GM19467 (cell line): Measurements from ENCODE around the gene PTP4A2.

ENCODE experiments used
- ATAC-seq: cut with Tn5 transposase; IDR thresholded peaks from one replicate; pipeline ENCODE4 v1.9.1; 2021; ENCODE audit warnings: mild to moderate bottlenecking, moderate library complexity; ENCODE audit not compliant: unreplicated experiment

Gene PTP4A2

GRCh38 chr1:31938184-31938975 lies at the start of gene PTP4A2:
Gene PTP4A2 (minus strand): TSS chr1:31938368. CDS start chr1:31919065, 19,303 bp downstream.
- peak; percentile 74 for ATAC-seq

GRCh38 chr1:31987135-31987619 lies 49.0 kb upstream of the PTP4A2 start:
- no peak for ATAC-seq

- ATAC-seq = no peak
Observed at GRCh38 chr1:31985430-31985829, 47.3 kb upstream of the PTP4A2 start.

- no peak for ATAC-seq
Observed at GRCh38 chr1:31984419-31985347, 46.5 kb upstream of the PTP4A2 start.

GRCh38 chr1:31981972-31982371 lies 43.8 kb upstream of the PTP4A2 start:
- ATAC-seq = no peak

- ATAC-seq = no peak
Observed at GRCh38 chr1:31981456-31981839, 43.3 kb upstream of the PTP4A2 start.

- peak; percentile 51 for ATAC-seq
Observed at GRCh38 chr1:31980835-31981455, 42.8 kb upstream of the PTP4A2 start.

GRCh38 chr1:31978843-31979400 lies 40.8 kb upstream of the PTP4A2 start:
- no peak for ATAC-seq

- ATAC-seq = no peak
Observed at GRCh38 chr1:31977385-31978131, 39.4 kb upstream of the PTP4A2 start.

- no peak for ATAC-seq
Observed at GRCh38 chr1:31976401-31976800, 38.2 kb upstream of the PTP4A2 start.

- no peak for ATAC-seq
Observed at GRCh38 chr1:31970873-31971272, 32.7 kb upstream of the PTP4A2 start.

GRCh38 chr1:31961536-31961935 lies 23.4 kb upstream of the PTP4A2 start:
- no peak for ATAC-seq

- ATAC-seq = no peak
Observed at GRCh38 chr1:31959521-31960340, 21.6 kb upstream of the PTP4A2 start.

- no peak for ATAC-seq
Observed at GRCh38 chr1:31957701-31958674, 19.8 kb upstream of the PTP4A2 start.

GRCh38 chr1:31955917-31956736 lies 18.0 kb upstream of the PTP4A2 start:
- ATAC-seq = peak; percentile 79

GRCh38 chr1:31954607-31955283 lies 16.6 kb upstream of the PTP4A2 start:
- ATAC-seq = no peak

- ATAC-seq = no peak
Observed at GRCh38 chr1:31952825-31953220, 14.7 kb upstream of the PTP4A2 start.
